Mucosa of descending colon (tissue), 3 donors: ENCODE data around the gene DNAJA4. TPM values are rescaled to one million over a fixed set of nuclear protein-coding genes. Genes with fewer than 3 reads are reported as not detected.

ENCODE experiments used
- ATAC-seq: fragments of 200-7000 bp; cut with Tn5 transposase; one replicate; pipeline ENCODE4 v1.9.1; 2020; ENCODE audit warnings: mild to moderate bottlenecking, moderate library complexity
- DNase-seq, 3 donors: peaks; one replicate each; pipeline ENCODE4 v3.0.0-alpha.2; 2020
- H3K36me3 ChIP-seq: fragments of 200-600 bp; one replicate; pipeline ENCODE4 v1.8.0; 2021; ENCODE audit warnings: low read depth, mild to moderate bottlenecking
- H3K4me1 ChIP-seq: fragments of 200-600 bp; one replicate; pipeline ENCODE4 v1.8.0; 2021; ENCODE audit warnings: low read depth, mild to moderate bottlenecking
- H3K4me3 ChIP-seq: fragments of 200-600 bp; one replicate; pipeline ENCODE4 v1.8.0; 2021; ENCODE audit warnings: mild to moderate bottlenecking
- H3K9me3 ChIP-seq: fragments of 200-600 bp; one replicate; pipeline ENCODE4 v1.8.0; 2021; ENCODE audit warnings: mild to moderate bottlenecking
- intact Hi-C, 2 donors: fragments of 100-400 bp; cut with DNase I in 1 of 2; cut with micrococcal nuclease in 1 of 2; formaldehyde crosslinking; loops; one replicate each; pipeline versions ENCODE4 v1.11.0 to v1.11.1; 2022; cut with DNase I, micrococcal nuclease
- total RNA-seq, 3 donors: library from RNA; stranded (reverse); fragmentation: NEBNext Ultra II Directional in 2 of 3; extraction: Animal tissue kit (Norgen Biotek cat#: 25700) in 2 of 3; gene quantifications; one replicate each; pipeline versions ENCODE4 v1.2.1 to v1.2.4, GENCODE V29; 2021 to 2023
- TF ChIP-seq, protein P1 (sequence below): fragments of 200-600 bp; IDR thresholded peaks from one replicate; pipeline ENCODE4 v1.8.0; 2022; ENCODE audit warnings: antibody characterized with exemption, mild to moderate bottlenecking
- donor health status: DM: no; HTN: no; CAD: no; lungs with moderate emphysema.
- donor health status: DM: no; HTN: no; CAD: no.
- donor health status: DM: no; HTN: yes; CAD: no.

DNAJA4 gene
- total RNA-seq, 3 donors from 2014 or later = 33.8 to 52.8 (median 43.5) TPM

DNA sequence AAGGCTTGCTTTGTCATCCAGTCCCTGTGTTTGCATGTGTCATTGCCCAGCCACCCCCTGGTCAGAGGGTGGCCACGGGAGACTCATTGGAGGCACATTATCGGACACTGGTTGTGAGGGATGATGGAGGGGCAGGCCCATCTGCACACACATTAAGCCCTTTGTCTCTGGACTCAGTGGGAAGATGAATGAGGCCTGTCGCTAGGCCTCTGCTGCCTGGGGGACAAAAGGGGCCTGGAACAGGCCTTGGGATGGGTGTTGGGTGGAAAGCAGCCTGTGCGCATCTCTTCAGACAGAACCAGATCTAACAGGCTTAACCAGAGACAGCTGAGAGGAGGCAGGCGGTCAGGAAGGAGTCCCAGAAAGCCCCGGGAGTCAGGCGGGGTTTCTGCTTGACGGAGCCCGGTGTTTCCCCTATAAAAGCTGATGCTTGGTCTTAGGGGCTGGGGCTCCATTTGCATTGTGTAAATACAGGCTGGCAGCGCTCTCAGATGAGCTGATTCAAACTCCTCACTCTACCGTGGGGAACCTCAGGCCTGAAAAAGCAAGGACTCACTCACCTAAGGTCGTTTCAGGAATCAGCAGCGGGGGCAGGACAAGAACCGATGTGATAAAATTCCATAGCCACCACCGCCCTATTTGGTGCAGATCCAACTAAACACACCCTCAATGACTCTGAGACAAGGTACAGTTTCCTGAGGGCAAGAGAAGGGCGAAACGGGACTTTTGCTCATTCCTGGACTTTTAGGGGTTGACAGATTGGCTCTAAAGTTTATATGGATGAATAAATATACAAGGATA, 52.1 kb downstream of the DNAJA4 start:
- H3K36me3 ChIP-seq = no peaks in the 10 kb centered on the region
- no peaks in the 10 kb centered on the region for H3K9me3 ChIP-seq
- TF ChIP-seq, protein P1, sequence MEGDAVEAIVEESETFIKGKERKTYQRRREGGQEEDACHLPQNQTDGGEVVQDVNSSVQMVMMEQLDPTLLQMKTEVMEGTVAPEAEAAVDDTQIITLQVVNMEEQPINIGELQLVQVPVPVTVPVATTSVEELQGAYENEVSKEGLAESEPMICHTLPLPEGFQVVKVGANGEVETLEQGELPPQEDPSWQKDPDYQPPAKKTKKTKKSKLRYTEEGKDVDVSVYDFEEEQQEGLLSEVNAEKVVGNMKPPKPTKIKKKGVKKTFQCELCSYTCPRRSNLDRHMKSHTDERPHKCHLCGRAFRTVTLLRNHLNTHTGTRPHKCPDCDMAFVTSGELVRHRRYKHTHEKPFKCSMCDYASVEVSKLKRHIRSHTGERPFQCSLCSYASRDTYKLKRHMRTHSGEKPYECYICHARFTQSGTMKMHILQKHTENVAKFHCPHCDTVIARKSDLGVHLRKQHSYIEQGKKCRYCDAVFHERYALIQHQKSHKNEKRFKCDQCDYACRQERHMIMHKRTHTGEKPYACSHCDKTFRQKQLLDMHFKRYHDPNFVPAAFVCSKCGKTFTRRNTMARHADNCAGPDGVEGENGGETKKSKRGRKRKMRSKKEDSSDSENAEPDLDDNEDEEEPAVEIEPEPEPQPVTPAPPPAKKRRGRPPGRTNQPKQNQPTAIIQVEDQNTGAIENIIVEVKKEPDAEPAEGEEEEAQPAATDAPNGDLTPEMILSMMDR = no peak
- ATAC-seq (peak; percentile 90), DNase-seq (peak in 2 of 3 donors; percentile 68 to 93)
- H3K4me1 ChIP-seq = peaks cover 14% of the 10 kb centered on the region
- intact Hi-C loops = loop anchor here in 1 of 2 donors (5.0 kb wide), 1 partner anchor 106 kb away; no protein-coding TSS in a partner anchor
- no peak overlapping the region for H3K4me3 ChIP-seq

DNA sequence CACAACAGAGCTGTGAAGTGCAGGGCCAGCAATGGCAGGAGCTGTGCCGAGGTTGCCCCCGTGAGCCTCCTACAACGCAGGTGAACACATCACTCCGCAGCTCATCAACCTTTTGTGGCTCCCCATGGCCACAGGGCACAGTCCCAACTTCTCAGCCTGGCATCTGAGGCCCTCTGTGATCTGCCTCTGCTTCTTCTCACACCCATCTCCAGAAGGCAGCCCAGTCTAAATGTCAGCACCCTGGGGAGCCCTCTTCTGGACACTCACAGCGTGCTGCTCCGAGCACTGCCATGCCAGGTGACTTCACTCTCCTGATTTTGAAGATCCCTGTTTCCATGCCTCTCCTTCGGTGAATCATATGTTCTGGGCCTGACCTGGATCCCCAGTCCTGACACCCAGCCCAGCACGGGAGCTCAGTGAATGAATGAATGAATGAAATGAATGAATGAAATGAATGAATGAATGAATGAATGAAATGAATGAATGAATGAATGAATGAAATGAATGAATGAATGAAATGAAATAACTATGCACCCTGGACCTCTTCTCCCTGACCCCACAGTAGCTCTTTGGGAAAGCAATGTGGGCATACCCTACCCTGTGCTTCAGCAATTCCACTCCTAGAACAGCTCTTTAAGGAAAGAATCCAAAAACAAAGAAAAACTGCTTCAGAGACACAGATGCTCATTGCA, 52.9 kb downstream of the DNAJA4 start:
- ATAC-seq = peak; percentile 77
- intact Hi-C loops = loop anchor here in 1 of 2 donors (5.0 kb wide), 1 partner anchor 105 kb away; no protein-coding TSS in a partner anchor

GRCh38 chr15:78319588-78319987, 55.2 kb downstream of the DNAJA4 start:
- Histone ChIP-seq H3K4me1 (peaks cover 14% of the 10 kb centered on the region), H3K36me3 (no peaks in the 10 kb centered on the region), H3K4me3 (no peak overlapping the region), H3K9me3 (no peaks in the 10 kb centered on the region)
- ATAC-seq (no peak), DNase-seq (no peak)
- intact Hi-C loops = loop anchor here in 1 of 2 donors (5.0 kb wide), 1 partner anchor 103 kb away; no protein-coding TSS in a partner anchor
- TF ChIP-seq, protein P1 = no peak

More for the DNA sequence above, 52.9 kb downstream of the DNAJA4 start:
- peak in 2 of 3 donors; percentile 63 to 70 for DNase-seq
- TF ChIP-seq, protein P1 = no peak
- no peaks in the 10 kb centered on the region for H3K9me3 ChIP-seq
- no peak overlapping the region for H3K4me3 ChIP-seq
- peaks cover 14% of the 10 kb centered on the region for H3K4me1 ChIP-seq
- H3K36me3 ChIP-seq = no peaks in the 10 kb centered on the region

- TF ChIP-seq, protein P1 = no peak
- no peak overlapping the region for H3K4me3 ChIP-seq
- DNase-seq (no peak), ATAC-seq (no peak)
- intact Hi-C loops = no loop called here
- no peaks in the 10 kb centered on the region for H3K9me3 ChIP-seq
- H3K36me3 ChIP-seq = no peaks in the 10 kb centered on the region
- H3K4me1 ChIP-seq = peaks cover 14% of the 10 kb centered on the region
Observed at GRCh38 chr15:78320183-78320582, 55.8 kb downstream of the DNAJA4 start.

DNA sequence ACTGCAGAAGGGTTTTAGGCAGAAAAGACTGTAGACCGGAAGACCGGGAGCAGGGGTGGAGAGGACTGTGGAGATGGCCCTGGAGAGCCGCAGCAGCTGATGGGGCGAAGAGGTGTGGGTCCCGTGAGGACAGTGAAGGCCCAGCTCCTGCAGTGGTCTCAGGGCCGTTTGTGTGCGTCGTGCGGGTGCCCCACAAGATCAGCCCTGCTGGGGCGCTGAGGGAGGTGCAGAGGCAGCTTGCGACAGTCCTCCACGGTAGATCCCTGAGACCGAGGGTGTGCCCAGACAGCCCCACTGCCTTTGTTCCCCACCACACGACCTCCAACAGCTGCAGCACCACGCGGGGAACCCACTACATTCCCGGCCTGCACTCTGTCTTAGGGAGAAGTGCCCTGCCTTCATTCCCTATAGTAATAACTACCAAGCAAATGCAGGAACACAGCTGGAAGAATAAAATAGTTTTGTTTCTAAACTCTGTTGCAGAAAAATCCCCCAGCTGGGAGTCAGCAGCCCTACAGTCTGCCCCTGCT, 56.7 kb downstream of the DNAJA4 start:
- ATAC-seq = no peak
- H3K9me3 ChIP-seq = no peaks in the 10 kb centered on the region
- no peak overlapping the region for H3K4me3 ChIP-seq
- no peaks in the 10 kb centered on the region for H3K36me3 ChIP-seq
- peaks cover 7% of the 10 kb centered on the region for H3K4me1 ChIP-seq
- no peak for DNase-seq
- TF ChIP-seq, protein P1 = no peak
- intact Hi-C loops = no loop called here
